GM21367 (cell line): ENCODE results near the gene AMBRA1.

Source experiments
- ATAC-seq: cut with Tn5 transposase; IDR thresholded peaks from one replicate; pipeline ENCODE4 v1.9.1; 2021; ENCODE audit not compliant: unreplicated experiment

The AMBRA1 gene

DNA sequence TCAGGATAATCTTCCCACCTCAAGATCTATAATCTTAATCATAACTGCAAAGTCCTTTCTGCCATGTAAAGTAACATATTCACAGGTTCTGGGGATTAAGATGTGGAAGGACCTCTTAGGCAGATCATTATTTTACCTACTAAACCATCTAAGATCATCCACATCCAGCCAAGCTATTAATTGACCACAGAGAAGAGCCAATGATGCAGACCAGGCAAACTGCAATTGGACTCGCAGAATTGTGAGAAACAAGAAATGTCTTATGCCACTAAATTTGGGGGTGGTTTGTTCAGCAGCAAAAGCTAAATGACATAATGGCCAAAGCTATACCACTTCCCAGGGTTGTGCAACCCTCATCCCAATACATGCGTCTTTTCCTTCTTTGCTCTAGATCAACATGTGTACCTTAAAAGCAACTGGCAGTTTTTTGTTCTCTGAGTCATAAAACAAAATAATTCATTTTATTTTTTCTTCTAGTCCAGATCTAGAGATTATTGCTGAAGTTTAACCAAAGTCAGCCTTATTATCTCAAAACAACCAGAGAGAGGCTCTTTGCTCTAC is 113.6 kb downstream of the AMBRA1 start:
- no peak for ATAC-seq

- ATAC-seq, result no peak
These were observed 114.2 kb downstream of the AMBRA1 start for GRCh38 chr11:46479601-46480000.

- ATAC-seq, result no peak
These were observed 115.6 kb downstream of the AMBRA1 start for GRCh38 chr11:46478196-46478595.

GRCh38 chr11:46477136-46477535 is 116.7 kb downstream of the AMBRA1 start:
- no peak for ATAC-seq

GRCh38 chr11:46475926-46476545 is 117.8 kb downstream of the AMBRA1 start:
- ATAC-seq, result no peak

GRCh38 chr11:46475051-46475925 is 118.5 kb downstream of the AMBRA1 start:
- no peak for ATAC-seq

DNA sequence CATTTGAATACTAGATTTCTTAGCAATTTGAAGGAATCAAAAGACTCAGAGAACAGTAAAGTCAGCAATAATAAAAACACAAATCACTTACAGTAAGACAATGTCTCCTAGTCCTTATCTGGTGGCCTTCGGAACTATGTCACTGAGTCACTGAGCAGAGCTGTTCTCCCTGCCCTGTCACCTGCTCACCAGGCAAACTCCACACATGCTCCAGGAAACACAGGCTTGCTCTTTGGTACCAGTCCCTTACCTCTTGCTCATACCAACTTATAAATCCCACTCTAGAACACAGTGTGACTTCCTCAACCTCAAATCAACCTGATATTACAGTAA is 121.2 kb downstream of the AMBRA1 start:
- no peak for ATAC-seq

DNA sequence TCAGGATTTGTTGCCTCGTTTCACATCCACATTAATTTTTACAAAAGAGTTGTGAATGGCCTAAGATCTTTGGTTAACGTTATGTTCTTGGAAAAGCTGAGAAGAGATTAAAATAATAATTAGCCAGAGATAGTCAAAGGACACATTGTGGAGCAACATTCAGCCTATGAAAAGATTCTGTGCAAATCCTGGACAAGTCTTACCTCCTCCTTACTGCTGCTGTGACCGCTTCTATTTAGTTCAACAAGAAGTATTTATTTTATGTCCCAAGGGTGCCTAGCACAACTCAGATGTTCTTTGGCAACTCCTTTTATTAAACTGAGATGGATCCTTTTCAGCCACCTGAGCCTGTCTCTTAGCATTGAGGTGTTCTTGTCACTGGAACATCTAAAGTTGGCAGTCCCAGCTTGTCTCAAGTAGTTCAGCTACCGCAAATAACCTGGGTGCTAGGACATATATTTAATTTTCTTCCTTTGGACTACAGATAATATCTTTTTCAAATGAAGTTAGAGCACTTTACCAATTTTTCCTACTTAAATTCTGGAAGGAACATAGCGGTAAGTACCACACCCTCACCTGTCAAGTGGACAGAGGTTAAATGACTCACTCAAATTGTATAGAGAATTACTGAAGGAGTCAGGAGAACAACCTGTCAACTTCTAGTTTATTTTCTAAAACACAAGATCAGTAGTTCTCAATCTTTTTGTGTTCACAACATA is 121.7 kb downstream of the AMBRA1 start:
- ATAC-seq, result no peak

- ATAC-seq, result no peak
These were observed 123.9 kb downstream of the AMBRA1 start for GRCh38 chr11:46469926-46470325.

DNA sequence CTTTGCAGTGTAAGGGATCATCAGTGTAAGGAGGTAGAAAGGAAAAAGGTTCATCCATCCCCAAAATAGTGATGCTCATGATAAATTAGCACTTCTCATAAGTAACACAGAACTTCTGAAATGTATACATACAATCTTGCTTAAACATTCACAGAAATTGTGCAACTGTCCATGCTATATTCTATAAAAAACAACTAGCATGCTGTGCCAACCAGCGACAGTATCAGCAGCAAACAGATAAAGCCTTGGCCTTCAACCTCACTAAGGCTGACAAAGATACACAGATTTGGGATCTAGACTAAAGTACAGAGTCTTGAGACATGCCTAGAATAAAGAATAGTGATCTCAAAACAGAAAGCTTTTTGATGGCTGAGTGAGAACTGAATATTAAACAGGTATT is 128.1 kb downstream of the AMBRA1 start:
- ATAC-seq, result no peak

- ATAC-seq, result no peak
These were observed 130.0 kb downstream of the AMBRA1 start for GRCh38 chr11:46463701-46464421.

- ATAC-seq, result no peak
These were observed 132.3 kb downstream of the AMBRA1 start for GRCh38 chr11:46461461-46461927.

DNA sequence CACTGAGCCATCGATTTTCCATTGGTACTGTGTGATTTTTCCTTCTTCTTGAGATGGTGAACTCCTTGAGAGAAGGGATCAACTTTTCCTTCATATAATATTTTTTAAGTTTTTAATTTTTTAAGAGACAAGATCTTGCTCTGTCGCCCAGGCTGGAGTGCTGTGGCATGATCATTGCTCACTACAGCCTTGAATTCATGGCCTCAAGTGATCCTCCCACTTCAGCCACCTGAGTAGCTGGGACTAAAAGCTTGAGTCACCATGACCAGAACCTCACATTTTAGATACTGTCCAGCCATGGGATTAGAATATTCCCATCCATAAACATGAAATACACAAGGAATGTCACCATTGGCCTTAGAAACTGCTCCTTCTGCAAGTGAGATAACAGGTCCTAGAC is 135.3 kb downstream of the AMBRA1 start:
- ATAC-seq, result no peak

DNA sequence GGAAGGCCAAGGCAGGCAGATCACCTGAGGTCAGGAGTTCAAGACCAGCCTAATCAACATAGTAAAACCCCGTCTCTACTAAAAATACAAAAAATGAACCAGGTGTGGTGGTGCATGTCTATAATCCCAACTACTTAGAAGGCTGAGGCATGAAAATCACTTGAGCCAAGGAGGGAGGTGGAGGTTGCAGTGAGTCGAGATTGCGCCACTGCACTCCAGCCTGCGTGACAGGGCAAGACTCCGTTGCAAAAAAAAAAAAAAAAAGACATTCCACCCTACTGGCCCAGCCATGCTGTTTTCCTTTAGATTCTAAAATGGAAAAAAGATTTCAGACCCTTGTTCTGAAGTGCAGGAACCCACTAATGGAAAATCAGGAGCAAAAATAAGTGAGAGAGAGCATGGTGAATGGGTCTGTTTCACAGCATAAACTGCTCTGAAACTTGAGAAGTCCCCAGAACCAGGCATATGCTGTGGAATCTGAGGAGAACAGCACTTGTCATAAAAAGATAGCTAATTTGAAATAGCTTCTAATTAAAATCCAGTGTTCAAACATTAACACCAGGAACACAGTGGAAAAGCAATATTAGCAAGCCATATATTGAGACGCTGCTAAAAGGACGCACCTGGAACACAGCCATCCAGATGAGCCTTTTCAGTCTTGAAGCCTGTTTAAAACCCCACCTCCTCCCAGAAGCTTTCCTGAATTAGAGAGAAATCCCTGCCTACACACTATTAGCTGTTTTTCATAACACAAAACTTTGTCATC is 136.0 kb downstream of the AMBRA1 start:
- ATAC-seq, result no peak

- ATAC-seq, result no peak
These were observed 136.8 kb downstream of the AMBRA1 start for GRCh38 chr11:46457021-46457420.

- no peak for ATAC-seq
These were observed 137.4 kb downstream of the AMBRA1 start for GRCh38 chr11:46456269-46457001.

- ATAC-seq, result no peak
These were observed 138.0 kb downstream of the AMBRA1 start for GRCh38 chr11:46455834-46456233.

GRCh38 chr11:46452918-46453517 is 140.8 kb downstream of the AMBRA1 start:
- no peak for ATAC-seq

GRCh38 chr11:46451759-46452158 is 142.1 kb downstream of the AMBRA1 start:
- no peak for ATAC-seq
